A549 (cell line): ENCODE measurements around the gene CCNO. TPM values are rescaled to one million over a fixed set of nuclear protein-coding genes. Genes with fewer than 3 reads are reported as not detected.

Experiments
- ATAC-seq, 2 experiments: fragments of 200-7000 bp in 1 of 2; fragments of >200 bp in 1 of 2; cut with Nextera tagmentation in 1 of 2; cut with Tn5 transposase in 1 of 2; 3 replicates each; pipeline versions ENCODE4 v1.8.0 to v1.9.1; 2018 to 2020; ENCODE audit warnings: mild to moderate bottlenecking in 1 of 2, moderate library complexity in 1 of 2
- CTCF ChIA-PET: fragments of 300-600 bp; sonication (Branson Sonifier 250); formaldehyde crosslinking; extraction: SDS; loops from one replicate; lab custom pipeline; 2021; ENCODE audit warnings: antibody characterized with exemption, inconsistent platforms; lab: Yijun Ruan, JAX
- POLR2A ChIA-PET: fragments of 350-600 bp; formaldehyde crosslinking; extraction: SDS; loops from one replicate; lab custom pipeline; 2021; ENCODE audit warnings: antibody characterized with exemption, inconsistent platforms; lab: Yijun Ruan, JAX
- DNase-seq, 2 experiments: peaks; one replicate each; pipeline versions ENCODE4 v3.0.0 to v3.0.0-alpha.2; 2011 to 2016; ENCODE audit warnings: low read depth in 1 of 2, low spot score in 1 of 2
- FAIRE-seq: peaks from 2 replicates; lab custom pipeline; 2011; peaks lifted over from hg19 to GRCh38; lab: Jason Lieb, UNC
- H3K27ac ChIP-seq, 2 experiments: fragments of >200 bp; sonication (Bioruptor Twin); formaldehyde crosslinking; 3 replicates each; pipeline ENCODE4 v1.5.1; 2016 to 2017
- H3K4me1 ChIP-seq: fragments of >200 bp; sonication (Bioruptor Twin); formaldehyde crosslinking; 3 replicates; pipeline ENCODE4 v1.6.1; 2016
- H3K4me2 ChIP-seq: fragments of >200 bp; sonication (Bioruptor Twin); formaldehyde crosslinking; 3 replicates; pipeline ENCODE4 v1.6.1; 2016
- H3K4me3 ChIP-seq: fragments of >200 bp; sonication (Bioruptor Twin); formaldehyde crosslinking; 3 replicates; pipeline ENCODE4 v1.5.1; 2016
- H3K9me3 ChIP-seq: fragments of >200 bp; sonication (Bioruptor Twin); formaldehyde crosslinking; 3 replicates; pipeline ENCODE4 v1.6.1; 2016
- CTCF ChIP-seq: fragments of >200 bp; sonication (Bioruptor Twin); formaldehyde crosslinking; IDR thresholded peaks from 3 replicates; pipeline ENCODE4 v1.5.1; 2016
- POLR2AphosphoS2 ChIP-seq: conservative IDR thresholded peaks from 2 replicates; pipeline ENCODE4 v1.6.1; 2012; ENCODE audit warnings: low read length, improper control_type of control experiment, inconsistent platforms
- RAD21 ChIP-seq, 2 experiments: fragments of >200 bp in 1 of 2; sonication (Bioruptor Twin) in 1 of 2; formaldehyde crosslinking in 1 of 2; IDR thresholded peaks in 1 of 2; conservative IDR thresholded peaks in 1 of 2; 2 replicates in 1 of 2; 3 replicates in 1 of 2; pipeline ENCODE4 v1.6.1; 2012 to 2018; ENCODE audit warnings: inconsistent platforms in 1 of 2
- WGBS: methylation state at CpG from one replicate; pipeline ENCODE4 v1.1.6; 2017; ENCODE audit errors: missing lambda C conversion rate; 5-methylcytosine and 5-hydroxymethylcytosine counted together
- polyA plus RNA-seq, 4 experiments: library from polyadenylated mRNA; depleted of rRNA in 3 of 4; stranded (reverse); fragments of >200 nt; fragmentation: RNase III in 1 of 4; extraction: RNeasy Plus Mini Kit Qiagen cat#74134 plus additional on column Dnase treatment in 1 of 4; gene quantifications; 2 replicates in 3 of 4; 3 replicates in 1 of 4; pipeline ENCODE4 v1.2.3, GENCODE V29; 2011 to 2017

Gene CCNO
- polyA plus RNA-seq, 2 of the 4 experiments (the other 2 are of a cell fraction): 2.2 to 4.8 TPM

- H3K4me1 ChIP-seq: peaks cover 9% of the 10 kb centered on the region; the same call in 2 of the 3 replicates
- H3K27ac ChIP-seq: no peak overlapping the region
- H3K4me2 ChIP-seq: no peak overlapping the region
- no peak overlapping the region for H3K4me3 ChIP-seq
- FAIRE-seq: no peak
- ATAC-seq: peak in 1 of 2 experiments; percentile 51; a peak in 2 of 6 replicates
- DNase-seq: peak in 1 of 2 experiments; percentile 36
- H3K9me3 ChIP-seq: no peaks in the 10 kb centered on the region
- no peak for TF ChIP-seq POLR2AphosphoS2
- peak; percentile 35 to 56; a peak in 3 of 5 replicates for TF ChIP-seq RAD21 (conservative IDR thresholded peaks at IDR 0.05 in 1 of 2, IDR thresholded peaks at IDR 0.05 in 1 of 2)
- TF ChIP-seq CTCF: peak; percentile 49
- WGBS: 36% methylated on average over 4 of the region's 4 CpGs
- POLR2A ChIA-PET: no interaction called here
- CTCF ChIA-PET: interaction anchor here (1.0 to 3.7 kb wide), 6 partner anchors 11 to 58 kb away, joined by 3 to 20 read pairs (median 4); partner anchors contain the start of gene GPX8
These were observed 46.0 kb downstream of the CCNO start for GRCh38 chr5:55187370-55187769.

Other genes with a start within 250 kb of the CCNO start
- not detected in 2 replicates for gene ESM1, start 248.0 kb downstream of the CCNO start, polyA plus RNA-seq (2011; rRNA removed)
- not detected in 3 replicates for gene ESM1, start 248.0 kb downstream of the CCNO start, polyA plus RNA-seq (2017; fragmentation: RNase III; extraction: RNeasy Plus Mini Kit Qiagen cat#74134 plus additional on column Dnase treatment)
- not detected in 2 replicates for gene GZMK, start 209.4 kb downstream of the CCNO start, polyA plus RNA-seq (2011; rRNA removed)
- gene GZMK, start 209.4 kb downstream of the CCNO start, polyA plus RNA-seq (2017; fragmentation: RNase III; extraction: RNeasy Plus Mini Kit Qiagen cat#74134 plus additional on column Dnase treatment): not detected in 3 replicates
- gene GZMA, start 131.0 kb downstream of the CCNO start, polyA plus RNA-seq (2011; rRNA removed): not detected in 2 replicates
- not detected in 3 replicates for gene GZMA, start 131.0 kb downstream of the CCNO start, polyA plus RNA-seq (2017; fragmentation: RNase III; extraction: RNeasy Plus Mini Kit Qiagen cat#74134 plus additional on column Dnase treatment)
- gene GPX8, start 73.4 kb downstream of the CCNO start, polyA plus RNA-seq (2011; rRNA removed): 67.9 and 86.0 TPM in 2 replicates
- 51.2 to 55.7 TPM (median 51.8 TPM) in 3 replicates for gene GPX8, start 73.4 kb downstream of the CCNO start, polyA plus RNA-seq (2017; fragmentation: RNase III; extraction: RNeasy Plus Mini Kit Qiagen cat#74134 plus additional on column Dnase treatment)
- gene CDC20B, start 60.4 kb downstream of the CCNO start, polyA plus RNA-seq (2011; rRNA removed): 0.04 and 0.05 TPM in 2 replicates
- gene CDC20B, start 60.4 kb downstream of the CCNO start, polyA plus RNA-seq (2017; fragmentation: RNase III; extraction: RNeasy Plus Mini Kit Qiagen cat#74134 plus additional on column Dnase treatment): not detected in 3 replicates
- gene MCIDAS, start 6.3 kb downstream of the CCNO start, polyA plus RNA-seq (2011; rRNA removed): 1.7 and 2.2 TPM in 2 replicates
- 1.7 to 2.2 TPM (median 1.7 TPM) in 3 replicates for gene MCIDAS, start 6.3 kb downstream of the CCNO start, polyA plus RNA-seq (2017; fragmentation: RNase III; extraction: RNeasy Plus Mini Kit Qiagen cat#74134 plus additional on column Dnase treatment)
- gene DHX29, start 74.1 kb upstream of the CCNO start, polyA plus RNA-seq (2011; rRNA removed): 12.3 and 22.4 TPM in 2 replicates
- gene DHX29, start 74.1 kb upstream of the CCNO start, polyA plus RNA-seq (2017; fragmentation: RNase III; extraction: RNeasy Plus Mini Kit Qiagen cat#74134 plus additional on column Dnase treatment): 25.4 to 25.6 TPM (median 25.5 TPM) in 3 replicates
- gene MTREX, start 74.4 kb upstream of the CCNO start, polyA plus RNA-seq (2011; rRNA removed): 45.8 and 99.8 TPM in 2 replicates
- gene MTREX, start 74.4 kb upstream of the CCNO start, polyA plus RNA-seq (2017; fragmentation: RNase III; extraction: RNeasy Plus Mini Kit Qiagen cat#74134 plus additional on column Dnase treatment): 74.5 to 89.1 TPM (median 74.8 TPM) in 3 replicates